Measurements from ENCODE around the gene PFN1. TPM values are rescaled to one million over a fixed set of nuclear protein-coding genes. Genes with fewer than 3 reads are reported as not detected.

The PFN1 gene
- total RNA-seq, 1 experiment from 2014 or later, result 1,459 TPM

- peak within 1 kb of the TSS; percentile 56 for H3K4me2 ChIP-seq
- H3K9me2 ChIP-seq (ENCODE audit: insufficient read depth), result no peaks in the 10 kb centered on the region
- no peaks in the 10 kb centered on the region for H4K20me1 ChIP-seq (ENCODE audit: insufficient read depth)
- peak; percentile 62 to 83 for DNase-seq
- no peaks in the 10 kb centered on the region for H3K79me2 ChIP-seq (ENCODE audit: low read depth)
- intact Hi-C loops (cut with micrococcal nuclease; ENCODE audit: unreplicated experiment), result loop anchor here (1.0 to 10.0 kb wide), 5 partner anchors 84 to 478 kb away; partner anchors contain the start of genes ARRB2, CAMTA2 and MED11
- peaks cover 13% of the 10 kb centered on the region for H3K4me1 ChIP-seq (replicated peaks; ENCODE audit: insufficient read depth)
- TF ChIP-seq EZH2 (IDR thresholded peaks at IDR 0.05; ENCODE audit: low read depth) (no peak), CTCF (conservative IDR thresholded peaks at IDR 0.05) (peak; percentile 94)
- CTCF ChIA-PET, result interaction anchor here (0.6 to 1.5 kb wide), 6 partner anchors 20 to 193 kb away, joined by 3 to 6 read pairs (median 3); partner anchors contain the start of gene PSMB6
- H3K27ac ChIP-seq, result 0 out of 2 replicates have a peak within 1 kb of the TSS, but pooled peaks have one; percentile 7
- peaks cover 24% of the 10 kb centered on the region; the same call in 1 of the 2 replicates for H3F3A ChIP-seq (ENCODE audit: insufficient read depth, low read depth)
- no TSS peak for BruUV-seq (replicated peaks)
- no peaks in the 10 kb centered on the region for H3K36me3 ChIP-seq (ENCODE audit: low read depth)
- no peaks in the 10 kb centered on the region for H3K9me3 ChIP-seq (ENCODE audit: insufficient read depth, low read depth)
- H2AFZ ChIP-seq, result no peak within 1 kb of the TSS
- no peak within 1 kb of the TSS for H3K4me3 ChIP-seq
- POLR2A ChIA-PET (ENCODE audit: unreplicated experiment), result interaction anchor here (0.6 kb wide), 1 partner anchor 317 kb away, joined by 5 read pairs; no protein-coding TSS in a partner anchor
- H3K27me3 ChIP-seq (ENCODE audit: insufficient read depth, low read depth), result no peaks in the 10 kb centered on the region
These were observed 45.1 kb downstream of the PFN1 start, which contains the start of gene CHRNE for GRCh38 chr17:4903051-4903818. Gene CHRNE (minus strand): TSS chr17:4903098. CDS start chr17:4903063, 35 bp downstream.

GRCh38 chr17:4902540-4902939, 45.8 kb downstream of the PFN1 start:
- no peak overlapping the region for H2AFZ ChIP-seq
- peak overlapping the region; percentile 56; the same call in 1 of the 2 replicates for H3K4me2 ChIP-seq
- no peak for DNase-seq
- ChIA-PET POLR2A (ENCODE audit: unreplicated experiment) (no interaction called here), CTCF (interaction anchor here (1.1 to 1.5 kb wide), 2 partner anchors 22 to 106 kb away, joined by 3 to 6 read pairs; partner anchors contain the start of gene PSMB6)
- no peak overlapping the region for H3K4me3 ChIP-seq
- H3F3A ChIP-seq (ENCODE audit: insufficient read depth, low read depth), result peaks cover 31% of the 10 kb centered on the region; the same call in 1 of the 2 replicates
- H3K36me3 ChIP-seq (ENCODE audit: low read depth), result no peaks in the 10 kb centered on the region
- H3K27ac ChIP-seq, result no peak overlapping the region
- no peaks in the 10 kb centered on the region for H3K9me3 ChIP-seq (ENCODE audit: insufficient read depth, low read depth)
- peaks cover 13% of the 10 kb centered on the region for H3K4me1 ChIP-seq (replicated peaks; ENCODE audit: insufficient read depth)
- no peak for TF ChIP-seq CTCF (conservative IDR thresholded peaks at IDR 0.05)
- TF ChIP-seq EZH2 (IDR thresholded peaks at IDR 0.05; ENCODE audit: low read depth), result no peak
- no peaks in the 10 kb centered on the region for H3K27me3 ChIP-seq (ENCODE audit: insufficient read depth, low read depth)
- H3K79me2 ChIP-seq (ENCODE audit: low read depth), result no peaks in the 10 kb centered on the region
- no peaks in the 10 kb centered on the region for H3K9me2 ChIP-seq (ENCODE audit: insufficient read depth)
- BruUV-seq (replicated peaks), result no TSS peak
- H4K20me1 ChIP-seq (ENCODE audit: insufficient read depth), result no peaks in the 10 kb centered on the region
- intact Hi-C loops (cut with micrococcal nuclease; ENCODE audit: unreplicated experiment), result loop anchor here (5.0 to 10.0 kb wide), 2 partner anchors 335 to 478 kb away; no protein-coding TSS in a partner anchor

GRCh38 chr17:4901648-4902344, 46.5 kb downstream of the PFN1 start:
- H3K27me3 ChIP-seq (ENCODE audit: insufficient read depth, low read depth), result no peaks in the 10 kb centered on the region
- intact Hi-C loops (cut with micrococcal nuclease; ENCODE audit: unreplicated experiment), result loop anchor here (5.0 to 10.0 kb wide), 2 partner anchors 334 to 477 kb away; no protein-coding TSS in a partner anchor
- no peaks in the 10 kb centered on the region for H3K9me2 ChIP-seq (ENCODE audit: insufficient read depth)
- peaks cover 31% of the 10 kb centered on the region; the same call in 1 of the 2 replicates for H3F3A ChIP-seq (ENCODE audit: insufficient read depth, low read depth)
- ChIA-PET CTCF (no interaction called here), POLR2A (ENCODE audit: unreplicated experiment) (no interaction called here)
- H3K4me2 ChIP-seq, result no peak overlapping the region
- no peaks in the 10 kb centered on the region for H4K20me1 ChIP-seq (ENCODE audit: insufficient read depth)
- H3K4me1 ChIP-seq (replicated peaks; ENCODE audit: insufficient read depth), result peaks cover 13% of the 10 kb centered on the region
- H3K9me3 ChIP-seq (ENCODE audit: insufficient read depth, low read depth), result no peaks in the 10 kb centered on the region
- no peaks in the 10 kb centered on the region for H3K36me3 ChIP-seq (ENCODE audit: low read depth)
- no TSS peak for BruUV-seq (replicated peaks)
- H3K27ac ChIP-seq, result no peak overlapping the region
- no peak overlapping the region for H2AFZ ChIP-seq
- H3K4me3 ChIP-seq, result no peak overlapping the region
- no peak for DNase-seq
- H3K79me2 ChIP-seq (ENCODE audit: low read depth), result no peaks in the 10 kb centered on the region
- no peak for TF ChIP-seq CTCF (conservative IDR thresholded peaks at IDR 0.05)
- TF ChIP-seq EZH2 (IDR thresholded peaks at IDR 0.05; ENCODE audit: low read depth), result no peak

Data from PC-9 (cell line).